PC-9 (cell line): ENCODE results near the gene MYOF. TPM values are rescaled to one million over a fixed set of nuclear protein-coding genes. Genes with fewer than 3 reads are reported as not detected.

Source experiments
- BruUV-seq: library from RNA; stranded (reverse); fragments of 400-500 nt; replicated peaks from 2 replicates; lab custom pipeline; 2021; lab: Mats Ljungman, UMichigan
- CTCF ChIA-PET: fragments of 300-600 bp; sonication (Branson Sonifier 250); formaldehyde crosslinking; loops from one replicate; lab custom pipeline; 2022; ENCODE audit warnings: antibody characterized with exemption; lab: Charles Lee
- POLR2A ChIA-PET: fragments of 300-600 bp; sonication (Branson Sonifier 250); formaldehyde crosslinking; loops from one replicate; lab custom pipeline; 2022; ENCODE audit warnings: antibody characterized with exemption; ENCODE audit not compliant: unreplicated experiment; lab: Charles Lee
- DNase-seq, 2 experiments: peaks; one replicate each; pipeline versions ENCODE4 v3.0.0 to v3.0.0-alpha.2; 2015 to 2022; ENCODE audit warnings: mixed read lengths in 1 of 2
- H2AFZ ChIP-seq: fragments of 200-600 bp; sonication (generic); 2 replicates; pipeline ENCODE4 v1.8.1; 2017; ENCODE audit warnings: antibody characterized with exemption
- H3F3A ChIP-seq: fragments of 200-600 bp; sonication (generic); 2 replicates; pipeline ENCODE4 v1.8.1; 2017; ENCODE audit warnings: antibody characterized with exemption, mild to moderate bottlenecking, low read depth; ENCODE audit not compliant: insufficient read depth
- H3K27ac ChIP-seq: fragments of 200-600 bp; sonication (generic); 2 replicates; pipeline ENCODE4 v1.6.1; 2016; ENCODE audit warnings: mixed run types
- H3K27me3 ChIP-seq: fragments of 200-600 bp; sonication (generic); 2 replicates; pipeline ENCODE4 v1.6.1; 2016; ENCODE audit warnings: low read depth, mixed run types; ENCODE audit not compliant: insufficient read depth
- H3K36me3 ChIP-seq: fragments of 200-600 bp; sonication (generic); 2 replicates; pipeline ENCODE4 v1.6.1; 2016; ENCODE audit warnings: low read depth, mixed run types
- H3K4me1 ChIP-seq: fragments of 200-600 bp; sonication (generic); replicated peaks from 2 replicates; pipeline ENCODE4 v1.6.1; 2016; ENCODE audit warnings: mixed run types; ENCODE audit not compliant: insufficient read depth
- H3K4me2 ChIP-seq: fragments of 200-600 bp; sonication (generic); 2 replicates; pipeline ENCODE4 v1.6.1; 2017; ENCODE audit warnings: mixed run types
- H3K4me3 ChIP-seq: fragments of 200-600 bp; sonication (generic); 2 replicates; pipeline ENCODE4 v1.6.1; 2016; ENCODE audit warnings: mixed run types
- H3K79me2 ChIP-seq: fragments of 200-600 bp; sonication (generic); 2 replicates; pipeline ENCODE4 v1.6.1; 2017; ENCODE audit warnings: low read depth, mixed run types
- H3K9me2 ChIP-seq: fragments of 200-600 bp; sonication (generic); 2 replicates; pipeline ENCODE4 v1.8.1; 2017; ENCODE audit warnings: mild to moderate bottlenecking; ENCODE audit not compliant: insufficient read depth
- H3K9me3 ChIP-seq: fragments of 200-600 bp; sonication (generic); 2 replicates; pipeline ENCODE4 v1.8.1; 2016; ENCODE audit warnings: low read depth; ENCODE audit not compliant: insufficient read depth
- H4K20me1 ChIP-seq: fragments of 200-600 bp; sonication (generic); 2 replicates; pipeline ENCODE4 v1.8.1; 2017; ENCODE audit not compliant: insufficient read depth
- EZH2 ChIP-seq: fragments of 200-600 bp; sonication (generic); IDR thresholded peaks from 2 replicates; pipeline ENCODE4 v1.8.0; 2017; ENCODE audit warnings: antibody characterized with exemption, low read depth
- intact Hi-C: fragments of 100-400 bp; cut with micrococcal nuclease; formaldehyde crosslinking; loops from one replicate; pipeline ENCODE4 v1.10.0; 2022; ENCODE audit not compliant: unreplicated experiment
- total RNA-seq: library from RNA; stranded (reverse); gene quantifications from 2 replicates; pipeline ENCODE4 v1.2.3, GENCODE V29; 2021
- TF ChIP-seq, protein P1 (sequence below): fragments of 200-600 bp; sonication (generic); conservative IDR thresholded peaks from 2 replicates; pipeline ENCODE4 v1.6.1; 2017; ENCODE audit warnings: mixed run types, antibody characterized with exemption, mild to moderate bottlenecking, moderate library complexity

Gene MYOF
- total RNA-seq, 1 experiment from 2014 or later, result 274 TPM

DNA sequence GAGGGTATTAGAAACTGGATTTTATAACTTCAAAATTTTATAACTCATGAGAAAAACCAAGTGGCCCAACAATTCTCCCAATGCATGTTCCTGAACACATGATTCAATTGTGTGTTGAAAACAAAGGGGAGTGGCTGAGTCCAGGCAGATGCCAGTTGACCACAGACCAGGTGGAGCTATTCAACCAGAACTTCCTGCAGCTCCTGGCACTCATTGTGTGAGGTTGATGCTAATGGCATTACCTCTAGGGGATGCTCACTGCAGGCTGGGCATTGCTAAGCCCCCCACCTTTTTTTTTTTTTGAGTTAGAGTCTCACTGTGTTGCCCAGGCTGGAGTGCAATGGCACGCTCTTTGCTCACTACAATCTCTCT is 20.3 kb downstream of the MYOF start:
- H3K9me3 ChIP-seq, result no peaks in the 10 kb centered on the region
- no peaks in the 10 kb centered on the region for H3K27me3 ChIP-seq
- H2AFZ ChIP-seq, result no peak overlapping the region
- peaks cover 30% of the 10 kb centered on the region; the same call in 1 of the 2 replicates for H3F3A ChIP-seq
- BruUV-seq, result no TSS peak
- CTCF ChIA-PET, result interaction anchor here (0.7 to 2.0 kb wide), 2 partner anchors 20 to 86 kb away, joined by 4 to 12 read pairs; partner anchors contain the start of gene MYOF
- intact Hi-C loops, result no loop called here
- H4K20me1 ChIP-seq, result no peaks in the 10 kb centered on the region
- peak overlapping the region; percentile 10; the same call in 1 of the 2 replicates for H3K4me2 ChIP-seq
- peak overlapping the region; percentile 23; the same call in 1 of the 2 replicates for H3K27ac ChIP-seq
- no peak overlapping the region for H3K4me3 ChIP-seq
- H3K4me1 ChIP-seq, result peaks cover 18% of the 10 kb centered on the region
- POLR2A ChIA-PET, result interaction anchor here (0.6 to 0.7 kb wide), 9 partner anchors 14 to 456 kb away, joined by 3 to 7 read pairs (median 4); partner anchors contain the start of gene MYOF
- H3K36me3 ChIP-seq, result no peaks in the 10 kb centered on the region
- peak in 1 of 2 experiments; percentile 66 for DNase-seq
- H3K9me2 ChIP-seq, result no peaks in the 10 kb centered on the region
- H3K79me2 ChIP-seq, result peaks cover 62% of the 10 kb centered on the region
- TF ChIP-seq, protein P1, sequence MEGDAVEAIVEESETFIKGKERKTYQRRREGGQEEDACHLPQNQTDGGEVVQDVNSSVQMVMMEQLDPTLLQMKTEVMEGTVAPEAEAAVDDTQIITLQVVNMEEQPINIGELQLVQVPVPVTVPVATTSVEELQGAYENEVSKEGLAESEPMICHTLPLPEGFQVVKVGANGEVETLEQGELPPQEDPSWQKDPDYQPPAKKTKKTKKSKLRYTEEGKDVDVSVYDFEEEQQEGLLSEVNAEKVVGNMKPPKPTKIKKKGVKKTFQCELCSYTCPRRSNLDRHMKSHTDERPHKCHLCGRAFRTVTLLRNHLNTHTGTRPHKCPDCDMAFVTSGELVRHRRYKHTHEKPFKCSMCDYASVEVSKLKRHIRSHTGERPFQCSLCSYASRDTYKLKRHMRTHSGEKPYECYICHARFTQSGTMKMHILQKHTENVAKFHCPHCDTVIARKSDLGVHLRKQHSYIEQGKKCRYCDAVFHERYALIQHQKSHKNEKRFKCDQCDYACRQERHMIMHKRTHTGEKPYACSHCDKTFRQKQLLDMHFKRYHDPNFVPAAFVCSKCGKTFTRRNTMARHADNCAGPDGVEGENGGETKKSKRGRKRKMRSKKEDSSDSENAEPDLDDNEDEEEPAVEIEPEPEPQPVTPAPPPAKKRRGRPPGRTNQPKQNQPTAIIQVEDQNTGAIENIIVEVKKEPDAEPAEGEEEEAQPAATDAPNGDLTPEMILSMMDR, result no peak
- no peak for TF ChIP-seq EZH2

DNA sequence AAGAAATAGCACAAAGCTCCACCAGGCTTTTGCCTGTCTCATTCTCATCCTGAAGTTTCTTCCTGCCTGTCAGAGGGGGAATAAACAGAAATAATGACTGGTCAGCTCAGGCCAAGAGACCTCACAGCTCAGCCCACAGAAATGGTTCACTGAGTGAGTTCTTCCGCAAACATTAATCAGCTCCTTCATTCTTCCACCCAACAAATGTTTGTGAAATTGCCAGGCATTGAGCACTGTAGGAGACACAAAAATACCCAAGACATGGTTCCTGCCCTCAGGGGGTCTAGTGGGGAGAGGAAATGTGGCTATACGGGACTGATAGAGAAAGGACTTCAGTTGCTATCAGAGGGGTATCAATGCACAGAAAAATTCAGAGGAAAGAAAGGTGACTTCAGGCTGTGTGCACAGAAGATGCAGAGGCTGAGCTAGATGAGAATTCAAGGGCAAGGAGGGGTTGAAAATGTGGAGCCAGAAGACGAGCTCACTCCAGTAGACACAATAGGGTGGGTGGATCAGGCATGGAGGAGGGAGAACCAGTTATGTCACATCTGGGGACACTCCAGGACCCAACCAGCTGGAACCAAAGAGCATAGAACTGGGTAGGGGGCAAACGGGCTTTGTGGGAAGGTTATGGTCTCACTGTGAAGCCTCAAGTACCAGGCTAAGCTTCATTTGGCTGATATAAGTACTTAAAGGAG is 20.9 kb downstream of the MYOF start:
- CTCF ChIA-PET, result interaction anchor here (0.7 to 2.0 kb wide), 2 partner anchors 21 to 85 kb away, joined by 4 to 12 read pairs; partner anchors contain the start of gene MYOF
- peak overlapping the region; percentile 23; the same call in 1 of the 2 replicates for H3K27ac ChIP-seq
- DNase-seq, result no peak
- H3K4me3 ChIP-seq, result no peak overlapping the region
- H3K9me3 ChIP-seq, result no peaks in the 10 kb centered on the region
- no peaks in the 10 kb centered on the region for H3K9me2 ChIP-seq
- H3K36me3 ChIP-seq, result no peaks in the 10 kb centered on the region
- no peaks in the 10 kb centered on the region for H3K27me3 ChIP-seq
- TF ChIP-seq EZH2, result no peak
- TF ChIP-seq, protein P1, result no peak
- intact Hi-C loops, result no loop called here
- no TSS peak for BruUV-seq
- H3K79me2 ChIP-seq, result peaks cover 66% of the 10 kb centered on the region
- H2AFZ ChIP-seq, result no peak overlapping the region
- no peaks in the 10 kb centered on the region for H4K20me1 ChIP-seq
- peaks cover 14% of the 10 kb centered on the region for H3K4me1 ChIP-seq
- peaks cover 27% of the 10 kb centered on the region; the same call in 1 of the 2 replicates for H3F3A ChIP-seq
- H3K4me2 ChIP-seq, result peak overlapping the region; percentile 10; the same call in 1 of the 2 replicates
- POLR2A ChIA-PET, result interaction anchor here (0.5 to 0.7 kb wide), 8 partner anchors 14 to 456 kb away, joined by 3 to 7 read pairs (median 5); partner anchors contain the start of gene MYOF

DNA sequence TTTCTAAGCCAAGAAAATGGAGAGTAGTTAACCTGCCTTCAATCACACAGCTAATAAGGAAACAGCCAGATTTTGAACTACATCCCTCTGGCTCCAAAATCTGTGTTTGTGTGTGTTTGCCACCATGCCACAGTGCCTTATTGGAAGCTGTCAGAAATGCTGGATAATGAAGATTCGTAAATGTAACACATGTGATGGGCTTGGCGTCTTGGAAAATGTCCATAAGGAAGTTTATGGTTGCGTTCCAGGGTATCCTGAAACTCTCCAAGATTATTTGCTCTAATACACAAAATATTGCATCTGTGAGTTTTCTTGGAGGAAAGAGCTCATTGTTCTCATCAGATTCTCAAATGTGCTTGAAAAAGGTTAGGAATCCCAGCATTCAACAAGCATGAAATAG is 22.7 kb downstream of the MYOF start:
- ChIA-PET CTCF (no interaction called here), POLR2A (interaction anchor here (0.5 to 1.5 kb wide), 5 partner anchors 9 to 38 kb away, joined by 3 to 30 read pairs (median 10); partner anchors contain the start of gene MYOF)
- BruUV-seq, result TSS peak; percentile 95
- Histone ChIP-seq H4K20me1 (no peaks in the 10 kb centered on the region), H3K36me3 (no peaks in the 10 kb centered on the region), H3K4me2 (peak overlapping the region; percentile 51; the same call in 1 of the 2 replicates), H3K27ac (peak overlapping the region; percentile 90), H2AFZ (no peak overlapping the region), H3K9me3 (no peaks in the 10 kb centered on the region), H3K9me2 (no peaks in the 10 kb centered on the region), H3F3A (peaks cover 17% of the 10 kb centered on the region; the same call in 1 of the 2 replicates), H3K4me1 (peaks cover 14% of the 10 kb centered on the region), H3K4me3 (no peak overlapping the region), H3K27me3 (no peaks in the 10 kb centered on the region), H3K79me2 (peaks cover 58% of the 10 kb centered on the region)
- intact Hi-C loops, result loop anchor here (1.0 to 2.0 kb wide), 3 partner anchors 23 to 83 kb away; partner anchors contain the start of gene MYOF
- DNase-seq, result no peak
- TF ChIP-seq, protein P1, result no peak
- no peak for TF ChIP-seq EZH2
